ENCODE measurements around the gene MDM4.

Gene MDM4

GRCh38 chr1:204491655-204492054 lies 24.6 kb upstream of the MDM4 start:
- no peak for DNase-seq (ENCODE audit: low read depth, low spot score)

- DNase-seq (ENCODE audit: low read depth, low spot score), result no peak
Observed at GRCh38 chr1:204493145-204493983, 22.8 kb upstream of the MDM4 start.

GRCh38 chr1:204493984-204494280 lies 22.3 kb upstream of the MDM4 start:
- DNase-seq (ENCODE audit: low read depth, low spot score), result no peak

GRCh38 chr1:204494281-204495077 lies 21.7 kb upstream of the MDM4 start, which contains the start of gene PIK3C2B:
Gene PIK3C2B (minus strand): TSS chr1:204494805. CDS start chr1:204469802, 25,003 bp downstream.
- DNase-seq (ENCODE audit: low read depth, low spot score), result no peak

GRCh38 chr1:204495078-204495753 lies 21.0 kb upstream of the MDM4 start:
- DNase-seq (ENCODE audit: low read depth, low spot score), result no peak

GRCh38 chr1:204495777-204496176 lies 20.4 kb upstream of the MDM4 start:
- no peak for DNase-seq (ENCODE audit: low read depth, low spot score)

- no peak for DNase-seq (ENCODE audit: low read depth, low spot score)
Observed at GRCh38 chr1:204498981-204499380, 17.2 kb upstream of the MDM4 start.

GRCh38 chr1:204499511-204500468 lies 16.4 kb upstream of the MDM4 start:
- DNase-seq (ENCODE audit: low read depth, low spot score), result no peak

GRCh38 chr1:204502241-204502640 lies 14.0 kb upstream of the MDM4 start:
- no peak for DNase-seq (ENCODE audit: low read depth, low spot score)

- no peak for DNase-seq (ENCODE audit: low read depth, low spot score)
Observed at GRCh38 chr1:204503122-204503912, 12.9 kb upstream of the MDM4 start.

- no peak for DNase-seq (ENCODE audit: low read depth, low spot score)
Observed at GRCh38 chr1:204503913-204504519, 12.2 kb upstream of the MDM4 start.

GRCh38 chr1:204505674-204506200 lies 10.5 kb upstream of the MDM4 start:
- DNase-seq (ENCODE audit: low read depth, low spot score), result no peak

GRCh38 chr1:204506201-204506968 lies 9.8 kb upstream of the MDM4 start:
- no peak for DNase-seq (ENCODE audit: low read depth, low spot score)

- DNase-seq (ENCODE audit: low read depth, low spot score), result no peak
Observed at GRCh38 chr1:204506969-204507316, 9.3 kb upstream of the MDM4 start.

GRCh38 chr1:204507317-204508105 lies 8.7 kb upstream of the MDM4 start:
- DNase-seq (ENCODE audit: low read depth, low spot score), result no peak

- no peak for DNase-seq (ENCODE audit: low read depth, low spot score)
Observed at GRCh38 chr1:204509186-204509635, 7.0 kb upstream of the MDM4 start.

- DNase-seq (ENCODE audit: low read depth, low spot score), result no peak
Observed at GRCh38 chr1:204511366-204511765, 4.8 kb upstream of the MDM4 start.

- no peak for DNase-seq (ENCODE audit: low read depth, low spot score)
Observed at GRCh38 chr1:204513117-204513716, 3.0 kb upstream of the MDM4 start.
